GM12874 (cell line): ENCODE results near the gene MMP17.

ENCODE experiments used
- CTCF ChIP-seq: IDR thresholded peaks from 2 replicates; pipeline ENCODE4 v1.5.1; 2011; ENCODE audit warnings: low read depth, mild to moderate bottlenecking, control low read depth, low read length, moderate library complexity; ENCODE audit not compliant: insufficient read depth

Gene MMP17

GRCh38 chr12:131832321-131833231 lies 4.4 kb downstream of the MMP17 start:
- TF ChIP-seq CTCF = no peak

GRCh38 chr12:131833288-131833895 lies 5.2 kb downstream of the MMP17 start:
- no peak for TF ChIP-seq CTCF

DNA sequence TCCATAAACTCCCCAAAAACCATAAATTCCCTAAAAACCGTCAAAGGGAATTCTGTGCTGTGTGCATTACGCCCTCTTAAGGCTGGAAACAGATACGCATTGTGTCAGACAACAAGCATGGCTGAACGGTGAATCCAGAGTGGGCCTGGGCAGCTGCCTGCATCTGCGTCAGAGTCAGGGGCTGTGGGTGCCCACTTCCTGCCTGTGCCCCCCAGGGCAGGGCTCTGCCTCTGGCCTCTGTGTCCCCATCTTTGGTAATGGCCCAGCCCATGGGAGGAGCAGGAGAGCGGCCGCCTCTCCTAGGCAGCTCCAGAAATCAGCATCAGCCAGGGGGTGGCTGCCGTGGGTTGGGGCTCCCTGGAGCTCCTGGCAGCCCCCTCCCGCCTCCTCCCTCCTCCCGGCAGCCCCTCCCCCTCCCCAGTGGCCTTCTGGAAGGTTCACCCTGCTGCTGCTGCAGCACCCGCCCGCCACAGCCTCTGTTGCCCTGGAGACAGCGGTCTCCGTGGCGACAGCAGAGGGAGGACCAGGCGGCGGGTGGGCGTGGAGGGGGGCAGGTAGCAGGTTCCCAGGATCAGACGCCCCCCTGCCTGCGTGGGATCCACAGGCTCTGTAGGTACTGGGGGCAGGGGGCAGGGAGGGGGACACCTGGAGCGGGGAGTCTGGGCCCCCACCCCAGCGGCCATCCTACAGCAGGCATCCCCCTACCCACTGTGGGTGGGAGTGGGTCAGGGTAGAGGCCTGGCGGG lies 5.9 kb downstream of the MMP17 start:
- peak; percentile 25; the same call in 1 of the 2 replicates for TF ChIP-seq CTCF

GRCh38 chr12:131834798-131835615 lies 6.8 kb downstream of the MMP17 start:
- no peak for TF ChIP-seq CTCF

GRCh38 chr12:131835616-131836171 lies 7.5 kb downstream of the MMP17 start:
- no peak for TF ChIP-seq CTCF

DNA sequence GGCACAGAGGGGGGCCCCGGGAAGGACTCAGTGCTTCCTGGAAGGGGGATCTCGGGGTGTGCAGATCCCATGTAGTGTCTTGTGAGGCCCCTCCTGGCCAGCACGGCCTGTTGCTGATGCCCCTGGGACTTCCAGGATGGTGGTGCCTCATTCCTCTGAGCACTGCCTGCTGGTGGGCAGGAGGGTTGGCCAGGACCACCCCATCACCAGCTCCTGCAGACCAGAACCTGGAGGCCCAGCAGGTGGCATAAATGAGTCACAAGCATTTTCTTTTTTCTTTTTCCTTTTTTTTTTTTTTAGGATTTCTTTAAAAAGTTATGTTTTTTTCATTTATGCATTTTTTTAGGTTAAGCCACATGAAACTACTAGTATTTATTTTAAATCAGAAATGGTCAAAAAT lies 8.0 kb downstream of the MMP17 start:
- peak; percentile 40 for TF ChIP-seq CTCF
